Stimulated activated CD4-positive, alpha-beta T cell treated with anti-CD3 and anti-CD28 coated beads, Interleukin-2, amount 100 ng/mL, for 48 hours (primary cell): ENCODE results near the gene TMEM259.

Experiments
- DNase-seq, 2 donors: peaks; one replicate each; pipeline ENCODE4 v3.0.0-alpha.2; 2020

Gene TMEM259

DNA sequence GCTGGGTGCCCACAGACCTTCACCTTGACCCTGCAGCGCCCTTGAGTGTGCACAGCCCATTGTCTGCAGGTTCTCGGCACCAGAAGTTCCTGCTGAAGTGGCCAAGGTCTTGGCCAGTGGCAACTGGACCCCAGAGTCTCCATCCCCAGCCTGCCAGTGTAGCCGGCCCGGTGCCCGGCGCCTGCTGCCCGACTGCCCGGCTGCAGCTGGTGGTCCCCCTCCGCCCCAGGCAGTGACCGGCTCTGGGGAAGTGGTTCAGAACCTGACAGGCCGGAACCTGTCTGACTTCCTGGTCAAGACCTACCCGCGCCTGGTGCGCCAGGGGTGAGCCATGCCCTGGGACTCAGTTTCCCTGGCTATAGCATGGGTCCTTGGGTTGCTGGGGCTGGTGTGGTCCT is 34.1 kb upstream of the TMEM259 start:
- no peak for DNase-seq

DNA sequence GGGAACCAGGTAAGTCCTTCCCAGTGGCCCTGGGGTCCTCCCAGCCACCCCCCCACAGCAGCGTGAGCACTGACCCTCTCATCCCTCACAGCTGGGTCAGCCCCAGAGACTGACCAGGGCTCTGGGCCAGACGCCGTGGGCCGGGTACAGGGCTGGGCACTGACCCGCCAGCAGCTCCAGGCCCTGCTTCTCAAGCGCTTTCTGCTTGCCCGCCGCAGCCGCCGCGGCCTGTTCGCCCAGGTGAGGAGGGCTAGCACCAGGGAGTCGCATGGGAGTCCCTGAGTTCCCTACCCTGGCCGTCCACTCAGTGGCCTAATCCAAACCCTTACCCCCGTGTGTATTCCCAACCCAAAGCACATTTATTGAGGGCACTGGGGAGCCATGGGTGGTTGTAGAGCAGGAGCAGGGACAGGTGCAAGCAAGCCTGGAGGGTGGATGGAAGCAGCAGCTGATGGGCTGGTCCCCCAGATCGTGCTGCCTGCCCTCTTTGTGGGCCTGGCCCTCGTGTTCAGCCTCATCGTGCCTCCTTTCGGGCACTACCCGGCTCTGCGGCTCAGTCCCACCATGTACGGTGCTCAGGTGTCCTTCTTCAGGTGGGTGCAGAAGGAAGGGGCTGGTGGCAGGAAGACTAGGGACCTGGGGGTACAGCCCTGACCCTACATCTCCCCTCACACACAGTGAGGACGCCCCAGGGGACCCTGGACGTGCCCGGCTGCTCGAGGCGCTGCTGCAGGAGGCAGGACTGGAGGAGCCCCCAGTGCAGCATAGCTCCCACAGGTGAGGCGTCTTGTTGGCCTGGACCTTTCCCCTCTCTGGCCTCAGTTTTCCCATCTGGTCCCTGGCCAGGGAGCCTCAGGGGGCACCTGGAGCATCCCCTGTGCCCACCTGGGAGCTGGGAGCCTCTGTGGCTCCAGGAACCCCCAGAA is 33.4 kb upstream of the TMEM259 start:
- no peak for DNase-seq

DNA sequence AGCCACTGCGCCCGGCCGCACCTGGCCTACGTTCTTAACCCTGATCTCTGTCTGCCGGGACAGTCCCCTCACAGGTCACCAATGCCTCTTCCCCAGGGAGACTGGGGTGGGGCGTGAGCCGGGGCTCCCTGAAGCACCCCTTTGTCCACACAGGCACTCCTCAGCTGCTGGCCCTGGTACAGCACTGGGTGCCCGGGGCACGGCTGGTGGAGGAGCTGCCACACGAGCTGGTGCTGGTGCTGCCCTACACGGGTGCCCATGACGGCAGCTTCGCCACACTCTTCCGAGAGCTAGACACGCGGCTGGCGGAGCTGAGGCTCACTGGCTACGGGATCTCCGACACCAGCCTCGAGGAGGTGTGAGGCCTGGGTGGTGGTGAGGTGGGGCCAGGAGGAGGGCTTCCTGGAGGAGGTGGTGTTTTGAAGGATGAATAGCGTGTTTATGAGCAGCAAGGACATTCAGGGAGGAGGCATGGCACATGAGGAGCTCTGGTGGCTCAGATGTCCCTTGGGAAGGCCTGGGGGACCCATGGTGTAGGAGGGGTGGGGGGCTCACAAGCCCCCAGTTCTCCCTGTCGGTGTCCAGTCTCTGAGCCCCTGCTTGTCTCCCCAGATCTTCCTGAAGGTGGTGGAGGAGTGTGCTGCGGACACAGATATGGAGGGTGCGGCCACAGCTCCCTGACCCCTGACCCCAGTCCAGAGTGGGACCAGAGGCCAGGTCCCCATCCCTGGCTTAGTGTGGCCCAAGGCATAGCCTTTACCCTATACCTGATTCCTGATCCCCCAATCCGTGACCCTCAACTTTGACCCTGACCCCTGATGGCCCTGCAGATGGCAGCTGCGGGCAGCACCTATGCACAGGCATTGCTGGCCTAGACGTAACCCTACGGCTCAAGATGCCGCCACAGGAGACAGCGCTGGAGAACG is 32.5 kb upstream of the TMEM259 start:
- no peak for DNase-seq

DNA sequence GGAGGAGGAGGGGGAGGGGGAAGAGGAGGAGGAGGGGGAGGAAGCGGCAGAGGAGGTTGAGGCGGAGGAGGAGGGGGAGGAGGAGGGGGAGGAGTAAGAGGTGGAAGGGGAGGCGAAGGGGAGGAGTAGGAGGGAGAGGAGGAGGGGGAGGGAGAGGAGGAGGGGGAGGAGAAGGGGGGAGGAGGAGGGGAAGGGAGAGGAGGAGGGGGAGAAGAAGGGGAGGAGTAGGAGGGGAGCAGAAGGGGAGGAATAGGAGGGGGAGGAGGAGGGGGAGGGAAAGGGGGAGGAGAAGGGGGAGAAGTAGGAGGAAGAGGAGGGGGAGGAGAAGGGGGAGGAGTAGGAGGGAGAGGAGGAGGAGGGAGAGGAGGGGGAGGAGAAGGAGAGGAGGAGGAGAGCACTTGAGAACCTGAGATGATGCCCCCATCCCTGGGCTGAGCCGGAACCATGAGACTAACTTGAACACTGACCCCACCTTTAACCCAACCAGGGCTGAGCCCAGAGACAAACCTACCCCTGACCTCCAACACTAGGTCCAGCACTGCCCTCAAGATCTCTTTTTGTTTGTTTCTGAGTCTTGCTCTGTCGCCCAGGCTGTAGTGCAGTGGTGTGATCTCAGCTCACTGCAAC is 31.5 kb upstream of the TMEM259 start:
- no peak for DNase-seq

DNA sequence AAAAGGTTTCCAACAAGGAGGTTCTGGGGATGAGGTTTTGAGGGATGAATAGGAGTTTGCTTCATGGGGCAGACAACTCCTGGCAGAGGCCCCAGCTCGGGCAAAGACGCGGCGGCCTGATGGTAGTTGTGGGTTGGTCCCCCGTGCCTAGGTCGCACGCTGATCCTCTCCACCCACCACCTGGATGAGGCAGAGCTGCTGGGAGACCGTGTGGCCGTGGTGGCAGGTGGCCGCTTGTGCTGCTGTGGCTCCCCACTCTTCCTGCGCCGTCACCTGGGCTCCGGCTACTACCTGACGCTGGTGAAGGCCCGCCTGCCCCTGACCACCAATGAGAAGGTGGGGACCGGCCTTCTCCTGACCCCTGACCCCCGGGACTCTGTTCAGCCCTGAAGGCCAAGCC is 30.9 kb upstream of the TMEM259 start:
- DNase-seq, result no peak

DNA sequence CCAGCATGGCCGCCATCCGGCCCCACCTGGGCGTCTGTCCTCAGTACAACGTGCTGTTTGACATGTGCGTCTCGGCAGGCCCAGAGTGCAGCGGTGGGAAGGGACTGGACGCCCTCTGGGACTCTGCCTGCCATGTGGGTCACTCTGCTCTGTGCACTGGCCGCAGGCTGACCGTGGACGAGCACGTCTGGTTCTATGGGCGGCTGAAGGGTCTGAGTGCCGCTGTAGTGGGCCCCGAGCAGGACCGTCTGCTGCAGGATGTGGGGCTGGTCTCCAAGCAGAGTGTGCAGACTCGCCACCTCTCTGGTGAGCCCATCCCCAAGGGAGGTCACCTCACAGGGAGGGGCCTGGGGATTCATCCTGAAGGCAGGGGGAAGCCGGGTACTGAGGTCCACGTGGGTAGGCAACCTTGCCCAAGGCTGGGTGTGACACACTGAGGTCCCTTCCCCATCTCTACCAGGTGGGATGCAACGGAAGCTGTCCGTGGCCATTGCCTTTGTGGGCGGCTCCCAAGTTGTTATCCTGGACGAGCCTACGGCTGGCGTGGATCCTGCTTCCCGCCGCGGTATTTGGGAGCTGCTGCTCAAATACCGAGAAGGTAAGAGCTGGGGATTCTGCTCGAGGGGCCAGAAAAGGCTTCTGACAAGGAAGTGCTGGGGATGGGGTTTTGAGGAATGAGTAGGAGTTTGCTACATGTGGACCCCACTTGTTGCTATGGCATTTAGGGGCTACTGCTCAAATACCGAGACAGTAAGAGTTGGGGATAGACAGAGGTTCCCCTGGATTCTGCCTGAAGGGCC is 30.3 kb upstream of the TMEM259 start:
- DNase-seq, result no peak

DNA sequence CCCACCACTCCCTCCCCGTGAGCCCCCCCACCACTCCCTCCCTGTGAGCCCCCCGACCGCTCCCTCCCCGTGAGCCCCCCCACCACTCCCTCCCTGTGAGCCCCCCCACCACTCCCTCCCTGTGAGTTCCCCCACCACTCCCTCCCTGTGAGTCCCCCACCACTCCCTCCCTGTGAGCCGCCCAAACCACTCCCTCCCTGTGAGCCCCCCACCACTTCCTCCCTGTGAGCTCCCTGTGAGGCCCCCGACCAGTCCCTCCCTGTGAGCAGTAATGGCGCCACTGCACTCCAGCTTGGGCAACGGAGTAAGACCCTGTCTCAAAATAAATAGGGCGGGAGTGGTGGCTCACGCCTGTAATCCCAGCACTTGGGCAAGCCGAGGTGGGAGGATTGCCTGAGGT is 28.9 kb upstream of the TMEM259 start:
- DNase-seq, result no peak

DNA sequence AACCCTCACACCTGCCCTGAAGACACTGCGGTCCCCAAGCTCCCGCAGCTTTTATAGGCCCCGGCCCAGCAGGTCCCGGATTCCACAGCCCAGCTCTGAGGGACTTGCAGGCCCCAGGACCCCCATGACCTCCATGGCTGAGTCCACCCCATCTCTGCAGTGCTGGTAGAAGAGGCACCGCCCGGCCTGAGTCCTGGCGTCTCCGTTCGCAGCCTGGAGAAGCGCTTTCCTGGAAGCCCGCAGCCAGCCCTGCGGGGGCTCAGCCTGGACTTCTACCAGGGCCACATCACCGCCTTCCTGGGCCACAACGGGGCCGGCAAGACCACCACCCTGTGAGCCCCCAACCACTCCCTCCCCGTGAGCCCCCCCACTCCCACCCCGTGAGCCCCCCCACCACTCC is 28.2 kb upstream of the TMEM259 start:
- DNase-seq, result no peak

DNA sequence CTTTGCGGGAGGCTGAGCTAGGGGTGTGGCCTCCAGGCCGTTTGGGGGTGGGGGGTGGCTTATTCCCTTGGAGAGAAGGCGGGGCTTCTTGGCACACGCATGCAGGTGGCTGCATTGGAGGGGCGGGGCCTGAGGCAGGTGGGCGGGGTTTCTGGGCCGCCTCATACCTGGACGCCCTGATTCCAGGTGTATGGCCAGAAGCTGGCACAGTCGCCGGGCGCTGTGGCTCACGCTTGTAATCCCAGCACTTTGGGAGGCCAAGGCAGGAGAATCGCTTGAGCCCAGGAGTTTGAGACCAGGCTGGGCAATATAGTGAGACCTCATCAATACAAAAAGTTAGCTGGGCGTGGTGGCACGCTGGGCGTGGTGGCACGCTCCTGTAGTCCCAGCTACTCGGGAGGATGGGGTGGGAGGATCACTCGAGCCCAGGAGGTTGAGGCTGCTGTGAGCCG is 26.8 kb upstream of the TMEM259 start:
- no peak for DNase-seq

DNA sequence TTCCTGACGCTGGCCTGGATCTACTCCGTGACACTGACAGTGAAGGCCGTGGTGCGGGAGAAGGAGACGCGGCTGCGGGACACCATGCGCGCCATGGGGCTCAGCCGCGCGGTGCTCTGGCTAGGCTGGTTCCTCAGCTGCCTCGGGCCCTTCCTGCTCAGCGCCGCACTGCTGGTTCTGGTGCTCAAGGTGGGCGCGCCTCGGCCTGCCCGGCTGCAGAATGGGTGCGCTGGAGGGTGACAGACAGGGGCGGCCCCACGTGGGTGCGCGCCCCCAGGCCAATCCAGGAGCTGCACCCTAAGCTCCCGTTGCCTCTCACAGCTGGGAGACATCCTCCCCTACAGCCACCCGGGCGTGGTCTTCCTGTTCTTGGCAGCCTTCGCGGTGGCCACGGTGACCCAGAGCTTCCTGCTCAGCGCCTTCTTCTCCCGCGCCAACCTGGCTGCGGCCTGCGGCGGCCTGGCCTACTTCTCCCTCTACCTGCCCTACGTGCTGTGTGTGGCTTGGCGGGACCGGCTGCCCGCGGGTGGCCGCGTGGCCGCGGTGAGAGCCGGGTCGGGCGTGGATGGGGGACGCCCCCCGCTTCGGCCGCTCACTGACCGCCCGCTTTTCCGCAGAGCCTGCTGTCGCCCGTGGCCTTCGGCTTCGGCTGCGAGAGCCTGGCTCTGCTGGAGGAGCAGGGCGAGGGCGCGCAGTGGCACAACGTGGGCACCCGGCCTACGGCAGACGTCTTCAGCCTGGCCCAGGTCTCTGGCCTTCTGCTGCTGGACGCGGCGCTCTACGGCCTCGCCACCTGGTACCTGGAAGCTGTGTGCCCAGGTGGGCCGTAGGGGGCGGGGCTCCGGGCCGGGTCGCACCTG is 26.1 kb upstream of the TMEM259 start:
- no peak for DNase-seq

DNA sequence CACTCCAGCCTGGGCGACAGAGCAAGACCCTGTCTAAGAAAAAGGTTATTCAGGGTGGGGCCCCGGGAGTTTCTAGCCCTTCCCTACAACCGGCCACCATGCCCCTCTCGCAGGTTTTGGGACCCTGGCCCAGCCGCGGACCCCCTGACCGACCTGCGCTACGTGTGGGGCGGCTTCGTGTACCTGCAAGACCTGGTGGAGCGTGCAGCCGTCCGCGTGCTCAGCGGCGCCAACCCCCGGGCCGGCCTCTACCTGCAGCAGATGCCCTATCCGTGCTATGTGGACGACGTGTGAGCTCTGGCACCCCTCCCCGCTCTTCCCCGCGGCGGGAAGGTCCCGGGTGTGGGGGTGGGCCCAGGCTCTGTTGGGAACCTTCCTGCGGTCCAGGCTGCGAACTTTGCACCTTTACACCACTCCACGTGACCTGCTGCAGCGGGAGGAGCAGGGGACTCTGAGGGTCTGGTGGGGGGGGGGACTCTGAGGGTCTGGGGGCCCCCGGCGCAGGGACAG is 25.2 kb upstream of the TMEM259 start:
- no peak for DNase-seq

DNA sequence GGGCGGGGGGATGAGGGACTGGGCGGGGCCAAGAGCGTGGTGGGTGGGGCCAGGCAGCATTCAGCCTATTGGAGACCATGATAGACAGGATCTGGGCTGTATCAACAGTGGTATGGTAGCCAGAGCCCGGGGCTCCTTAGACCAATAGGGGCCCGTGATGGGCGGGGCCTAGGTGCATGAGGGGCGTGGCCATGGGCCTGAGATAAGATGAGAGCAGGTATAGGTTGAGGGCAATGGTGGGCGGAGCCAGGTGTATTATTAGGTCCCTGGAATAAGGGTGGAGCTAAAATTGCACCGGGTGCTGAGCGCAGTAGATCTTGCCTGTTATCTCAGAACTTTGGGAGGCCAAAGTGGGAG is 24.3 kb upstream of the TMEM259 start:
- peak; percentile 64 to 73 for DNase-seq

DNA sequence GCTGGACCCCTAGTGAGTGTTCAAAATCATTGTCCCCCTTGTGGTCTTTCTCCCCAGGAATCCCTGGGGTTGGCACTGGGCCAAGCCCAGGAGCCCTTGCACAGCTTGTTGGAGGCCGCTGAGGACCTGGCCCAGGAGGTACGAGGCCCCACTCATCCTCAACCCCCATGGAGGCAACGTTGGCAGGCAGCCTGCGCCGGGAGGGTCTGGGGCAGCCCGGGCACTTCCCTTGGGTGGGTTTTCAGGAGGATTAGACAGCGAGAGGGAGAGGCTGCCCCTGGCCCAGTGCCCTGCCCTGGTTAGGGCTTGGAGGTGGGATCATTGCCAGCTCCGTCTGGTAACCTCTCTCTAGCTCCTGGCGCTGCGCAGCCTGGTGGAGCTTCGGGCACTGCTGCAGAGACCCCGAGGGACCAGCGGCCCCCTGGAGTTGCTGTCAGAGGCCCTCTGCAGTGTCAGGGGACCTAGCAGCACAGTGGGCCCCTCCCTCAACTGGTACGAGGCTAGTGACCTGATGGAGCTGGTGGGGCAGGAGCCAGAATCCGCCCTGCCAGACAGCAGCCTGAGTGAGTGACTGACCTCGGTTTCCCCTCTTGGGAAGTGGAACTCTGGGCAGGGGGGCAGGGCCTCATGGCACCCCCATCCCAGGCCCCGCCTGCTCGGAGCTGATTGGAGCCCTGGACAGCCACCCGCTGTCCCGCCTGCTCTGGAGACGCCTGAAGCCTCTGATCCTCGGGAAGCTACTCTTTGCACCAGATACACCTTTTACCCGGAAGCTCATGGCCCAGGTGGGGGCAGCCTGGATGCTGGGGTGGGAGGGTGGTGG is 22.0 kb upstream of the TMEM259 start:
- no peak for DNase-seq

DNA sequence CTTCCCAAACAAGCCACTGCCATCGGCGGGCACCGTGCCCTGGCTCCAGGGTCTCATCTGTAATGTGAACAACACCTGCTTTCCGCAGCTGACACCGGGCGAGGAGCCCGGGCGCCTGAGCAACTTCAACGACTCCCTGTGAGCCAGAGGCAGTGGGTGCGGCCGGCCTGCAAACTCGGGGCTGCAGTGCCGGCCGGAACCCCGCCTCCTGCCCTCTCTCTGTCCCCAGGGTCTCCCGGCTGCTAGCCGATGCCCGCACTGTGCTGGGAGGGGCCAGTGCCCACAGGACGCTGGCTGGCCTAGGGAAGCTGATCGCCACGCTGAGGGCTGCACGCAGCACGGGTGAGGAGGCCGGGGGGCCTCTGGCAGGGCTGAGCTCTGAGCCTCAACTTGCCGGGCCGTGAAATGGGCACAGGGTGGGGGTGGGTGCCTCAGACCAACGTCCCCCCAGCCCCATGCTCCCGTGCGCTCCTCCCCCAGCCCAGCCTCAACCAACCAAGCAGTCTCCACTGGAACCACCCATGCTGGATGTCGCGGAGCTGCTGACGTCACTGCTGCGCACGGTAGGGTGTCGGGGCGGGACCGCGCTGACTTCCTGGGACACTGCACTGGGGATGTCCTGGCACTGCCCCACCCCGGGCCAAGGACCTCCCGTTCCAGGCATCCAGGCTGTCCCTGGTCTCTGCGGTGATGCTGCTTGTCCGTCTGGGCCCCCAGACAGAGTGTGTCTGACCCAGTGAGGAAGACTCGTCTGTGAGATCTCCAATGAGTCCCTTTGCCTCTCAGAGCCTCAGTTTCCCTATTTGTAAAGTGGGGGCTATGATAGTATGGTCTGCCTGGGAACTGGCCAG is 21.1 kb upstream of the TMEM259 start:
- no peak for DNase-seq

DNA sequence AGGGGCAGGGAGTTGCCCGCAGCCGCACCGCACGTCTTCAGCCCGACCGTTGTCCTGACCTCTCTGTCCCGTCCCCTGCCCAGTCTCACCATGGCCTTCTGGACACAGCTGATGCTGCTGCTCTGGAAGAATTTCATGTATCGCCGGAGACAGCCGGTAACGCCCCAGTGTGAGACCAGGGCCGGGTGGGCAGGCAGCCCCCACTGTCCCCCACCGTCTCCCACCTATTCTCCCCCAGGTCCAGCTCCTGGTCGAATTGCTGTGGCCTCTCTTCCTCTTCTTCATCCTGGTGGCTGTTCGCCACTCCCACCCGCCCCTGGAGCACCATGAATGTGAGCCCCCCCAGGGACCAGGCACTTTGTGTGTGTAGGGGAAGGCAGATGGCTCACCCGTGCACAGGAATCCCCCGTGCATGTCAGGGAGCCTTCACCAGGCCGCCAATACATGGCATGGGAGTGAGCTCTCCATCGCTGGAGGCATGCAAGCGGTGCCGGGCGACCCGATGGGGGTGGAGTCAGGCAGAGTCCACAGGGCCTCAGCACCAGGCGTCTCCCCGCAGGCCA is 20.4 kb upstream of the TMEM259 start:
- no peak for DNase-seq

DNA sequence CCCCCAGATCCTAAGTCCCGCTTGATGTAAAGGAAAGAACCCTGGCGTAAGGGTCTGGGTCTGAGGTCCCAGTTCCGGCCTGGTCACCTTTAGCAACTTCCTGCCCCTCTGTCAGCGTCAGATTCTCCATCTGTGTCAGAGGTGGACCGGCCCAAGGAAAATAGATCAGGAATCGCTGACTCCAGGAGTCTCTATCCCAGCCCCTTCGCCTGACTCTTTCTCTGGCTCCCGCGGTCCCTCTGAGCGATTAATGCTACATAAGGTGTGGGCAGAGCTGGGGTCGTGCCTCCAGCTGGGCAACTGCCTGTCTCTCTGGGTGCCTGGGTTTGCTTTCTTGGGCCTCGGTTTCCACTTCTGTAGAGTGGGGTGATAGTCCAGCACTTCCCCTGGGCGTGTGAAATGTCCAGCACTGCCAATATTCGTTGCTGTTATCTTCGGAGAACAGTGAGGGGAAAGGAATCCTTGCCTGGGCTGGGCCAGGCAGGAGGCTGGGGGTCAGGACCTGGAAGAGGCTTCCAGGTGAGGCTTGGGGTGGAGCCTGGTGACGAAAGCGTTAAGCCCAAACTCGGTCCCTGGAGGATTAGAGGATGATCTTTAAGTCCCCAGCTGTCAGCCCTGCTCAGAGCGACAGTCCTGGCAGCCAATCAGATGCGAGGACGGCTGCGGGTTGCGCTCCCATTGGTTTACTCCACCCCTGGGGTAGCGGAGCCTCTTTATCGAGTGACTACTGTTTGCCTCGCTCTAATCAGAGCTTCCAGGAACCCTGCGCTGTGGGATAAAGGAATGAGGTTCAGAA is 19.8 kb upstream of the TMEM259 start:
- DNase-seq, result peak; percentile 87 to 88

DNA sequence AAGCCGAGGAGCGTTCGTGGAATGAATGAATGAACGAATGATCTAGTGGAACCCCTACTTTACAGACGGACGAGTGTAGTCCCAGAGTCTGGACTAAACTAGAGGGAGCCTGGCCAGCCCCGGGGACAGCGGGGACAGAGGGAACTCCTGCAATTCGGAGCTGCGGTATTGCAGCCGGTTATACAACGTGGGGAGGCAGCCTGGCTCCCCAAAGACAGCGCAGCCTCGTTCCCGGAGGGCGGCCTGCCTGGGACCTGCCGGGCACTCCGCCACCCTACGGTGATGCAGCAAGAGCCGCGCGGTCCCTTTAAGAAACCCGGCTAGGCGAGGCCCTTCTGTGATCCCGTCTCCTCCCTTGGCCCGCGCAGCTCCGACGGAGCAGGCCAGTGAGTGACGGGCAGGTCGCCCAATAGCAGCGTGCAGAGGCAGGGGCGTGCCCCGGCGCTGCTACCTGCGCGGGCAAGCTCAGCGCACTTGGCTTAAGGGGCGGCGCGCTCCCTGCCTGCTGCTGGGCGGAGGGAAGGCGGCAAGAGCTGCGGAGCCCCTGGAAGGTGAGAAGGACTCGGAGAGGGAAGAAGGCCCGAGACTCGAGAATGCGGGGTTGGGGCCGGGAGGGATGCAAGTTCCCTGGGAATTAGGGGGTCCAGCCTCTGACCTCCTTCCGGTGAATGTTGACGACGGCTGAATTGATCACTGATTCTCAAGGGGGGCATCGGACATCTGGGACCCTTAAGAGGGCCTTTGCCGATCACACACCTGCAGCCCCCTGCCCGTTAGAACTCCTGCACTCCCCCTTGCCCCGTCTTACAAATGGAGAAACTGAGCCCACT is 18.9 kb upstream of the TMEM259 start, which contains the start of gene ABCA7:
Gene ABCA7, plus strand, starts transcription at position 462 of the 830 bp plus-strand sequence. CDS start 1,255 bp downstream, outside the sequence.
- peak; percentile 100 for DNase-seq
